ENCODE measurements around the gene HGS. TPM values are rescaled to one million over a fixed set of nuclear protein-coding genes. Genes with fewer than 3 reads are reported as not detected.

Gene HGS
- total and polyA plus RNA-seq, 2 of the 4 experiments (the other 2 are of a cell fraction): 52.5 to 137 TPM

DNA sequence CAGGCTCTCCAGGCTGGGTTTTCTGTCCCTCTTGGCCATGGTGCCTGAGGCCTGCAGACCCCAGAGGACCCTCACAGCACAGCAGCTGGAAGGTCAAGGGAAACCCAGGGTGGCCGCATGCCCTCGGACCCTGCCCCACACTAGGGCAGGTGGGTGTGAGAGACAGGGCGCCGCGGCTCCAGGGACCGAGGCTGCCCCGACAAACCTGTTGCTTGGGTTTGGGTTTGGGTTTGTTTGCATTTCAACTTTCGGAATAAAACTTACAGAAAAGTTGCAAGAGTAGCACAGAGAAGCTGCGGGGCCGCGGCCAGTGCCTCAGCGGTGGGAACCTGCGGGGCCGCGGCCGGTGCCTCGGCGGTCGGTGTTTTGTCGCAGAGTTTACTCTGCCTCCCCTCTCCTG, 7.8 kb downstream of the HGS start:
- no peak overlapping the region for H3K4ac ChIP-seq (ENCODE audit: low read depth, low read length)
- no peak overlapping the region for H3K14ac ChIP-seq (replicated peaks; ENCODE audit: low read depth, low read length)
- DNase-seq (no peak), ATAC-seq (ENCODE audit: low read depth) (no peak)
- in situ Hi-C loops (cut with MboI; ENCODE audit: low sequenced_read_pairs) (no loop called here), dilution Hi-C loops (cut with HindIII; ENCODE audit: low sequenced_read_pairs, unreplicated experiment) (no loop called here), intact Hi-C loops (cut with micrococcal nuclease) (no loop called here)
- H3K79me1 ChIP-seq (ENCODE audit: low read depth in 1 of 2, low read length in 2 of 2): peaks cover 7 to 47% of the 10 kb centered on the region in 2 experiments
- H3K56ac ChIP-seq (ENCODE audit: extremely low read depth, insufficient read depth, low read length): no peak overlapping the region
- H3K27me3 ChIP-seq (ENCODE audit: control insufficient read depth, insufficient read depth, low read length): no peaks in the 10 kb centered on the region
- H4K5ac ChIP-seq (ENCODE audit: low read depth, low read length): no peak overlapping the region
- no TSS peak for BruUV-seq (replicated peaks)
- no peak overlapping the region for H2AK5ac ChIP-seq (ENCODE audit: low read depth, low read length)
- no peak overlapping the region for H2AK9ac ChIP-seq (replicated peaks; ENCODE audit: low read depth, low read length, poor library complexity)
- H4K91ac ChIP-seq (ENCODE audit: insufficient read depth, low read depth, low read length): no peak overlapping the region
- WGBS, 2 experiments (ENCODE audit: extremely low coverage in 2 of 2, insufficient read length in 1 of 2): 89% methylated on average over 5 of the region's 20 CpGs; no CpG with 5 or more reads in 1 of the 2 experiments
- CTCF ChIA-PET: no interaction called here
- POLR2A ChIA-PET (ENCODE audit: unreplicated experiment): no interaction called here
- peaks cover 79% of the 10 kb centered on the region for H4K20me1 ChIP-seq (ENCODE audit: insufficient read depth, low read length)
- no peak overlapping the region for H2BK5ac ChIP-seq (ENCODE audit: low read depth, low read length, poor library complexity, severe bottlenecking)
- no peaks in the 10 kb centered on the region for H3K9me3 ChIP-seq (ENCODE audit: control insufficient read depth, insufficient read depth, low read length)
- H3K23ac ChIP-seq (ENCODE audit: low read depth, low read length): no peak overlapping the region
- H3K9ac ChIP-seq (ENCODE audit: low read depth, low read length): no peak overlapping the region
- H2AFZ ChIP-seq (replicated peaks; ENCODE audit: low read length, poor library complexity): no peak overlapping the region
- TF ChIP-seq NFE2L2 (IDR thresholded peaks at IDR 0.05; ENCODE audit: low read depth, low read length): no peak
- no peaks in the 10 kb centered on the region for H3K4me1 ChIP-seq (ENCODE audit: control insufficient read depth, insufficient read depth, low read length)
- H3K4me2 ChIP-seq (ENCODE audit: low read depth, low read length): no peak overlapping the region
- H3K27ac ChIP-seq (ENCODE audit: insufficient read depth, low read length): no peak overlapping the region
- no peak overlapping the region for H3K18ac ChIP-seq (ENCODE audit: low read depth, low read length)
- no peak overlapping the region for H2BK15ac ChIP-seq (ENCODE audit: low read depth, low read length)
- no peak overlapping the region for H3K4me3 ChIP-seq (ENCODE audit: insufficient read depth, low read depth, low read length)
- H3K9me1 ChIP-seq (ENCODE audit: insufficient read depth, low read length): no peaks in the 10 kb centered on the region
- H4K8ac ChIP-seq (ENCODE audit: low read depth in 2 of 2, low read length in 2 of 2): no peak overlapping the region
- H3K36me3 ChIP-seq (ENCODE audit: control insufficient read depth, insufficient read depth, low read length): peaks cover 95% of the 10 kb centered on the region
- H2BK20ac ChIP-seq (ENCODE audit: low read depth, low read length): no peak overlapping the region
- no peak overlapping the region for H2BK120ac ChIP-seq (ENCODE audit: low read depth, low read length)
